ENCODE measurements around the gene CCDC126. TPM values are rescaled to one million over a fixed set of nuclear protein-coding genes. Genes with fewer than 3 reads are reported as not detected.

The CCDC126 gene
- total and polyA plus RNA-seq, 9 of the 15 experiments (the other 6 are each of a cell fraction or from before 2014, with no cell fraction given) = 3.0 to 16.2 (median 5.2) TPM

- ATAC-seq (no peak), DNase-seq (ENCODE audit: extremely low read depth in 1 of 4, low spot score in 3 of 4) (no peak), FAIRE-seq (no peak)
- Histone ChIP-seq H3K4me3 (no peak overlapping the region), H4K20me1 (replicated peaks; ENCODE audit: control insufficient read depth, insufficient read depth, low read length) (no peaks in the 10 kb centered on the region), H3K9me3 (replicated peaks; ENCODE audit: control insufficient read depth, insufficient read depth, low read depth, low read length) (0 out of 2 replicates have a peak, but pooled peaks cover 2% of the 10 kb centered on the region), H3K4me2 (ENCODE audit: insufficient read depth, low read length) (no peak overlapping the region), H3K27me3 (ENCODE audit: control insufficient read depth in 2 of 2, insufficient read depth in 2 of 2, low read length in 2 of 2) (no peaks in the 10 kb centered on the region), H2AFZ (ENCODE audit: low read depth, low read length) (no peak overlapping the region), H3K9me1 (ENCODE audit: control insufficient read depth, insufficient read depth, low read length) (no peaks in the 10 kb centered on the region), H3K36me3 (ENCODE audit: control insufficient read depth, insufficient read depth, low read length) (no peaks in the 10 kb centered on the region), H3K4me1 (replicated peaks in 1 of 2; ENCODE audit: control insufficient read depth in 2 of 2, insufficient read depth in 2 of 2, low read length in 2 of 2) (no peaks in the 10 kb centered on the region; a peak in 1 of 5 replicates), H3K79me2 (ENCODE audit: control insufficient read depth, insufficient read depth, low read length) (no peaks in the 10 kb centered on the region), H3K9ac (ENCODE audit: insufficient read depth in 1 of 2, low read depth in 2 of 2, low read length in 2 of 2) (no peak overlapping the region), H3K27ac (ENCODE audit: extremely low read depth, low read depth, low read length) (no peak overlapping the region)
- WGBS (ENCODE audit: insufficient coverage, low coverage, missing lambda C conversion rate) = 6% methylated on average over 4 of the region's 4 CpGs
- in situ Hi-C loops (cut with MboI) (no loop called here), intact Hi-C loops (cut with micrococcal nuclease) (no loop called here)
- ChIA-PET POLR2A (no interaction called here), CTCF (ENCODE audit: low intra/inter-chr PET ratio) (no interaction called here)
- BruUV-seq (replicated peaks) = no TSS peak
- TF ChIP-seq CLOCK (CRISPR knock-in tag; IDR thresholded peaks at IDR 0.05; ENCODE audit: borderline replicate concordance) (no peak), PTTG1 (tag; IDR thresholded peaks at IDR 0.05; ENCODE audit: low read depth) (no peak), TBP (optimal IDR thresholded peaks at IDR 0.05; ENCODE audit: low read depth, low read length) (no peak), BHLHE40 (IDR thresholded peaks at IDR 0.05; ENCODE audit: low read length) (no peak), DNMT1 (IDR thresholded peaks at IDR 0.05) (no peak), BACH1 (tag; IDR thresholded peaks at IDR 0.05) (no peak), ZNF146 (CRISPR knock-in tag; IDR thresholded peaks at IDR 0.05; ENCODE audit: unreplicated experiment) (no peak), CBFA2T3 (IDR thresholded peaks at IDR 0.05) (no peak), HCFC1 (IDR thresholded peaks at IDR 0.05; ENCODE audit: low read depth, low read length) (no peak), ZNF639 (CRISPR knock-in tag; conservative IDR thresholded peaks at IDR 0.05 in 1 of 2, IDR thresholded peaks at IDR 0.05 in 1 of 2) (no peak), ZNF232 (CRISPR knock-in tag; IDR thresholded peaks at IDR 0.05) (no peak), ZNF699 (CRISPR knock-in tag; IDR thresholded peaks at IDR 0.05; ENCODE audit: insufficient replicate concordance) (no peak), FOXJ2 (tag; IDR thresholded peaks at IDR 0.05) (no peak), SMAD1 (IDR thresholded peaks at IDR 0.05; ENCODE audit: low read depth, low read length, partially characterized antibody) (no peak), HES1 (IDR thresholded peaks at IDR 0.05; ENCODE audit: low read depth) (no peak)
These were observed 92.0 kb downstream of the CCDC126 start for GRCh38 chr7:23689165-23689564.
